Left hindlimb (tissue), 1 donor: Measurements from ENCODE around the gene RBBP8NL.

Experiments
- DNase-seq: peaks from one replicate; pipeline ENCODE4 v3.0.0-alpha.2; 2018

Gene RBBP8NL

GRCh38 chr20:62427172-62428001, at the start of gene RBBP8NL:
Gene RBBP8NL (minus strand): TSS chr20:62427539. CDS start chr20:62419647, 7,892 bp downstream.
- DNase-seq: no peak

DNA sequence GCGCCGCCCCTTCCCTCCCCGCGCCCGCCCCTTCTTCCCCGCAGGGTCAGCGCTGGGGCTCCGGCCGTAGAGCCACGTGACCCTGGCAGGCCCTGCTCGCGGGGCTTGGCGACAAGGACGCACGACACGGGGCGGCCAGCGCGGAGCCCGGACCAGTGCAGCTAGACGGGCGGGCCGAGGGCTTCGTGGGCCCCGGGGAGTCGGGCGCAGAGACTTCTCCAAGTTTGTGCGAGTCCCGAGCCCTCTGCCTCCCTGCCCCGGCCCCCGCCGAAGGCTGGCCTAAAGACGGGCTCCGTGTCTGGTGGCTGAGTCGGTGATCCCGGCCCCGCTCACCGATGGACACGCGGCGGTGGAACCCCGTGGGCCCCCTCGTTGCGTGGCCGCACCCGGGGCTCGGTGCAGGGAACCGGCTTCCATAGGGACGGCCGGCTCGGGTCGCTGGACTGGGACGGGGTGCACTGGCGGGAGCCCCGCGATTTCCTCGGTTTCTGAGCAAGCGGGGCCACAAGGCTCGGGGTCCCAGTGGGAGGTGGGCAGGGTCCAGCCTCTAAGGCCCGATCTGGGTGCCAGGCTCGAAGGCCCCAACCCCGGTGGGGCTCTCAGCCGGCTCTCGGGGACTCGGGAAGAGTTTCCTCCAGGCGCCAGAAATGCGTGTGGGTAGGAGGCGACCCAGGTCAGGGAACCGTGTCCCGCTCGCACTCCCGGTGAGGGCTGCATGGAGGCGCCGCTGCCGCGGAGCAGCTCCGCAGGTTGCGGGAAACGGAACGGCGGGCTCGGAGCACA, 48.9 kb upstream of the RBBP8NL start:
- no peak for DNase-seq

DNA sequence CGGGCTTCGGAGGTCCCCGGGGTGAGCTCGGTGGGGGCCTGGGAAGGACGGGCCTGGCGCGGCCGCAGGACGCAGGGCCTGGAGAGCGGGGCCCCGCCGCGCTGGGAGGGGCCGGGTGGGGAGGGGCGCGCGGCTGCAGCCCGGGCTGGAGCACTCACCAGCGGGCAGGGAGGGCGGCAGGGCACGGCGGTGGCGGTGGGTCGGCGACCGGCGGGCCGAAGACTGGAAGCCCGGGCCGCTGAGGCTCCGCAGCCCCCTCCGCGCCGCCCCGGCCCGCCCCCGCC, 48.4 kb upstream of the RBBP8NL start, which contains the start of gene GATA5:
GATA5 (minus strand) TSS at position 224 of the 284 bp plus-strand sequence. CDS start 474 bp downstream, outside the sequence.
- DNase-seq: no peak

DNA sequence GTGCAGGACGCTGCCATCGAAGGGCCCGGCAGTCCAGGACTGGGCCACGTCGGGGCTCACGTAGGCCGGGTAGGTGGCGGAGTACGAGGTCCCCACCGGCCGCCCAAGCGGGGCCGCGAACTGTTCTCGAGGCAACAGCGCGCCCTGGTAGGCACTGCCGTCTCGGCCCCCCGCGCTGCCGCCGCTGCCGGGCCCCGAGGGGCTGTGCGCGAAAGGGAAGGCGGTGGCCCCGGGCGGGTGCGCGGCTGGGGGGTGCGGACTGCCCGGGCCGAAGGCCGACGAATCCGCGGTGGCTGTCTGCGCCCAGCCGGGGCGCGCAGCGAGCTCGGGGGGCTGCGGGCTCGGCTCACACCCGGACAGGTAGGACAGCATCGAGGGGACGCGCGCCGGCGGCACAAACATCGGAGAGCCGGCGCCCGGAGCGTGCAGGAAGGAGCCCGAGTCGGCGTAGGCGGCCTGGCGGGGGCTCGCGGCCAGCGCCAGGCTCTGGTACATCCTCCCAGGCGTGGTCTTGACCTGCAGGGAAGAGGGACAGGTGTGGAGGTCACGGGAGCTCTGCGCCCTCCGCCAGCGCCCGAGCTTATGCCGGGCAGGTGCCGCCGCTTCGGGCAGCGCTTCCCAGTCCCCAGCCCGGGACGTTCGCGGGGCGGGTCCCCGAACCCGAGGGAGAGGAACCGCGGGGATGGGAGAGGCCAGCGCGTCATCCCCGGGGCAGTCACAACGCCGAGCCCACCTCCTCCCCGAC, 47.9 kb upstream of the RBBP8NL start:
- no peak for DNase-seq

GRCh38 chr20:62474604-62475026, 47.3 kb upstream of the RBBP8NL start:
- DNase-seq: no peak

GRCh38 chr20:62473717-62474603, 46.6 kb upstream of the RBBP8NL start:
- no peak for DNase-seq

GRCh38 chr20:62472941-62473585, 45.7 kb upstream of the RBBP8NL start:
- no peak for DNase-seq

DNA sequence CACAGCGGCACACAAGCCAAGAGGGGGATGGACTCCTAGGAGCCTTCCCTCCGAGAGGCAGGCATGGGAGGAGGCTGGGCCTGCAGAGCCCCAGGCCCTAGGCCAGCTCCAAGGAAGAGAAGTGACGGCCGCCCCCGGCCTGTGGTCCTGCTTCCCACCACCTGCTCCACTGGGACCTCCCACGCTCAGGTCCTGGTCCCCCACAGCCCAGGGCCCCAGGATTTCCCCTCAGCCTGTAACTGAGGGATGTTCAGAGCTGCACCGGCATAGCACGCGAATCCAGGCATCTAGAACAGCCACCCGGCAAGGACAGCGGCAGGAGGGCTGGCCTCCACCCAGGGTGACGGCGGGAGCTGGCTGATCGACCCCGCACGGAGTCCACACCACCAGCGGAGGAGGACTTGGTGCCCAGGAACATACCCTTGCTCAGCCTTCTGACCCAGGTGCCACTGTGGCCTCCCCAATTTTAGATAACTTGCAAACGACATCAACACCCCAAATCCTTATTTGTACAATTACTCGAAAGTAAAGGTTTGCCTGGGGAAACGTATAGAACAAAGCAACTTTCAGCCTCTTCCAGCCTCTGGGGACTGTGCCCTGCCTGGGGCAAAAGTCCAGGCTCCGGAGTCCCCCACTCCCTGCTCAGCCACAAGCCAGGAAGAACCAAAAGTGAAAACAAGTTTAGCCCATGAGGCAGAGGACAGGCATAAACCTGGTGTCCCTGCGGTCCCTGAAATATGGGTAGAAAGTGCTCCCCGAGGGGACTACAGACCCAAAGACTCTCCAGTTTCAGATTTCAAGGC, 45.0 kb upstream of the RBBP8NL start:
- DNase-seq: no peak

GRCh38 chr20:62470459-62470858, 43.1 kb upstream of the RBBP8NL start:
- no peak for DNase-seq

DNA sequence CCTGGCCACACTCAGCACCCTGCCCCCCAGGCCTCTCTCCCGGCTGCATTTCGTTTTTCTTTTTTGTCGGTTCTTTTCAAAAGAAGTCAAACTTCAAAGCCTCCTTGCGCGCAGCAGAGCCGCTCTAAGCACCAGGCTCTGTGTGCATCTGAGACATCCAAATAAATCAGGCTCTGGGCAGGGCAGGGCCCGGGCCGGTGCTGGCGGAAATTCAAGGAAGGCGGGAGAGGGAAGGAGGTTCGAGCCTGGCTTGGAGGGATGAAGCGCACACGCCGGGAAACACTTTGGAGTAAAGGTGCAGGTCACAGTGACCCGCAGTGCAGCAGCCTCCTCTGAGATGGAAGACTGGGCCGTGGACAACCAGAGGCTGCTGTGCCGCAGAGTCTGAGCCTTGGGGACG, 42.7 kb upstream of the RBBP8NL start:
- no peak for DNase-seq

DNA sequence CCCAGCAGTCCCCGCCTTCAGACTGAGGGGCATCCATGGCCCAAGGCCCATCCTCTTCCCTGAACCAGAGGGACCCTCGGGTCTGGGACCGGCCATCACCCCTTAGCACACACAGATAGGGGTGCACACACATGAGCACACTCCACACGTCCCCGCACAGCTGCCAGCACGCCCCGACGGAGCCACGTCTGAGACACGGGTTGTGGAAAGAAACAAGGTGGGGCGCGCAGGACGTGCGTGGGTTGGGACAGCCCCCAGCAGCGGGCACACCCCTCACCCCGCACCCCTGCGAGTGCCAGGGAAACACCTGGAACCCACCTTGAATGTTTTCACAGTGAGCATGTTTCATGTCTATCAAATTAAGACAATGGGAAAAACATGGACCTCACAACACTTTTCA, 42.0 kb upstream of the RBBP8NL start:
- DNase-seq: no peak

DNA sequence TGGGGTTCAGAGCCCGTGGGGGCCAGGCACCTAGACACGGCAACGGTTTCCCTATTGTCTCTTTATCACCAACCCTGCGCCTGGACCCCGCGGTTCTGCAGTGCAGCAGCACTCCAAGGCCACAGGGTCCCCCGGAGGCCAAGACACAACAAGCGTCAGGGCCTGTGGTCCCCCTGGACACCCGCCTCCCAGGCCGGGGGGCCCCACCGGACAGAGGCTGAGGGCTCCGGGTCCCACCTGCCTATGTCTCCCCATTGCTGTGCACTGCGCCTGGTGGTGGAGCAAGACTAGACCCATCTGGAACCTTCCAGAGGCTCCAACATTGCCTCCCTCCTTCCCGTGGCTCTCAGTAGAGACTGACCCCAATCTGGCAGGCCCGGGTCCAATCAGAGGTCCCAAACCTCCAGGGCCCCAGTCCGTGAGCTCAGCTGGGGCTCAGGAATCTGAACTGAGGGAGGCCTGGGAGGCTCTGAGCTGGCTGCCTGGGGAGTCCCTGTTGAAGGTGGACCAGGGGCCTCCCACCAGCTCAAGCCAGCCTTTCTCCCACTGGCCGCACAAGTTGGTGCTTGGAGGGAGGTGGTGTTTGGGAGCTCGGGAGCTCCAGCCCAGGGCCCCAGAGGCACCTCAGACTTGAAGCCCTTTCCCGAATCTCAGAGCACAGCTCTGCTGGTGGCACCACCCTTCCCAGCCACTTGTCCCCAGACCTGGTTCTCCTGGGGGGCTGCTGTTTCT, 39.6 kb upstream of the RBBP8NL start:
- no peak for DNase-seq

DNA sequence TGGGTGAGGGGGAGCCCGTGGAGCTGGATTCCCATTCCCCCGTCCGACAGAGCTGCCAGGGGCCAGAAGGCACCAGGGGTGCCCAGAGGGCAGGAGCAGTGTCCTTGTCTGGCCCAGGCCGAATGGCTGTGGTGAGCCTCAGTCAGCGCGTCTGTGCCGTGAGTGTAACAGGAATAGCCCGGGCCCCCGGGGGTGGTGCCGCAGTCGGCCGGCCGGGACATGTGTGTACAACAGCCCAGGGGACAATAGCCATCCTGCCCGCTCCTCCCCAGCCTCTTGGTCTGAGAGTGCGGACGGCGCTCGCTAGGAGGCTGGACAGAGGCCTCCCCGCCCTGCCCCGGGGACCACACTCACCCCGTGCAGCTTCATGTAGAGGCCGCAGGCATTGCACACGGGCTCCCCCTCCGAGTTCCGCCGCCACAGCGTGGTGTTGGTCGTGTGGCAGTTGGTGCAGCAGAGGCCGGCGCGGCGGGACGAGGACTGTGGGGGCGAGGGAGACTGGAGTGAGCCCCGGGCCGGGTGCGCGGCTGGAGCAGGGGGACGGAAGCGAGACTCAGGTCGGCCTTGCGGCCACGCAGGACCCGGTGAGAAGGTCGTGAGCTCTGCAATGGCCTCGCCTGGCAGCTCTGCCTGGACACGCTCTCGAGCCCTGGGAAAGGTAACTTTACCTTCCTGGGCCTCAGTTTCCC, 38.9 kb upstream of the RBBP8NL start:
- DNase-seq: no peak

- no peak for DNase-seq
These were observed 37.7 kb upstream of the RBBP8NL start for GRCh38 chr20:62464990-62465389.

DNA sequence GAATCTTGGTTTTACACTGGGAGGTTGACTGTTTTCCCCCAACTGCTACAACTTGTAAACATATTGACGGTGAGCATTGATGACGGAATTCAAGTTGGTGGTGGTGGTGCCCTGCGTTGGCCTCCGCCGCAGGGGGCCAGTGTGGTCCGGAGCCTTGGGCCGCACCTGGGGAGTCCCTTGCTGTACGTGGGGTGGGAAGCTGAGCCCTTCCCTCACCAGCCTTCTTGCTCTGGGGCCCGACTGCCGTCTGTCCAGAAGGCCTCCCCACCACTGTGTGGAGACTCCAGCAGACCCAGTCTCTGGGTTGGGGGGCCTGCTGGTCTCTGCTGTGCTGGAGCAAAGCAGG, 37.1 kb upstream of the RBBP8NL start:
- no peak for DNase-seq

DNA sequence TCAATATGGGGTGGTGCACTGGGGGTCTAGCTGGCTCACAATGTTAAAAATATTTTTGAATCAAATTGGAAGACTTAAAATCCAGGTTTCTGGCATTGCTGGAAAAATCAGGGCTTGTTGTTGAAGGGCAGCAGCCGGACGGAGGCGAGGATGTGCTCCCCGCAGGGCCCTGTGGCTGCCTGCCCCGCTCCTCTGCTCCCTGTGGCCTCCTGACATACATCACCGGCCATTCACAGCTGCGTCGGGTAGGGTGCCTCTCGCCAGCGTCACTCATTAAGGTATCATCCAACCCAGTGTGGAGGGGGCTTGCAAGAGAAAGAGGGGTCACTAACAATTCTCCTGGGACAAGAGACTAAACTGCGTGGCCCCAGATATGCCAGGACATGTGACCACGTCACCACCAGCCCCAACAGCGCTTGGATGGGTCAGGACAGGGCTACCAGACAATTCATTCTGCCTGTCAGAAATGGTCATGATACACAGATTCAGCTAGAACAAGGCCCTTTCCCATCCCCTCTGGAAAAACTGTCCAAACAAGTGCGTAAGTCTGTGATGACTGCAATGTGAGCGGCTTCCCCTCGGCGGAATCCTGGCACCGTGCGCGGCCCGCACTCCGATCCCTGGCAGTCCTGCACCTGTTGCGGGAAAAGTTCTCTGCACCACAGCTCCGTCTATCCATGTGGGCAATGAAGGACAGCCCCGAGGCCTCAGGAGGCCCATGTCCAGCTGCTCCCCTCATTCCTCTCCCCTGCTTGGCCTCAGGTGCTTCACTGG, 36.5 kb upstream of the RBBP8NL start:
- no peak for DNase-seq

DNA sequence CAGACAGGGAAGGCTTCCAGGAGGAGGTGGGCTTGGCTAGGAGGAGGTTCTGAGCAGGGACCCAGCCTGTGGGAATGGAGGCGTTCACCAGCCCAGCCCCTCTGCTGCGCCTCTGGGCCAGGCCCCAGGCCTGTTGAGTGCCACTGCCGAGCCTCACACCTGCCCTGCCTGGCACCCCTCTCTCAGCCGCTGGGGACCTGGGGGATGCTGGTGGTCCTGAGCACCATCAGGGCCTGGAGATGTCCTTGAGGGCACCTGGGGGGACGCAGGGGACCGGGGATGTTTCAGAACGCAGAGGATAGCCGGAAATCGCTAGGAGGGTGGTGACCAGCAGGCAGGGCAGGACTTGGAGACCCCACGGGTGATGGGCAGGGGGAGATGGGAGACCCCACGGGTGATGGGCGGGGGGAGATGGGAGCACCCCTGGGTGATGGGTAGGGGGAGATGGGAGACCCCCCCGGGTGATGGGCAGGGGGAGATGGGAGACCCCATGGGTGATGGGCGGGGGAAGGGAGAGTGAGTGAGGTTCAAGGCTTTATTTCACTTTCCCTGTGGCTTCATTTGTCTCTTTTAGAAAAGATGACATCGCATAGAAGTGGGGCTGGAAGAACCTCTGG, 35.7 kb upstream of the RBBP8NL start:
- DNase-seq: no peak

GRCh38 chr20:62461834-62462233, 34.5 kb upstream of the RBBP8NL start:
- DNase-seq: no peak

GRCh38 chr20:62461157-62461556, 33.8 kb upstream of the RBBP8NL start:
- no peak for DNase-seq
